ENCODE measurements around the gene RAMP3.

Gene RAMP3

DNA sequence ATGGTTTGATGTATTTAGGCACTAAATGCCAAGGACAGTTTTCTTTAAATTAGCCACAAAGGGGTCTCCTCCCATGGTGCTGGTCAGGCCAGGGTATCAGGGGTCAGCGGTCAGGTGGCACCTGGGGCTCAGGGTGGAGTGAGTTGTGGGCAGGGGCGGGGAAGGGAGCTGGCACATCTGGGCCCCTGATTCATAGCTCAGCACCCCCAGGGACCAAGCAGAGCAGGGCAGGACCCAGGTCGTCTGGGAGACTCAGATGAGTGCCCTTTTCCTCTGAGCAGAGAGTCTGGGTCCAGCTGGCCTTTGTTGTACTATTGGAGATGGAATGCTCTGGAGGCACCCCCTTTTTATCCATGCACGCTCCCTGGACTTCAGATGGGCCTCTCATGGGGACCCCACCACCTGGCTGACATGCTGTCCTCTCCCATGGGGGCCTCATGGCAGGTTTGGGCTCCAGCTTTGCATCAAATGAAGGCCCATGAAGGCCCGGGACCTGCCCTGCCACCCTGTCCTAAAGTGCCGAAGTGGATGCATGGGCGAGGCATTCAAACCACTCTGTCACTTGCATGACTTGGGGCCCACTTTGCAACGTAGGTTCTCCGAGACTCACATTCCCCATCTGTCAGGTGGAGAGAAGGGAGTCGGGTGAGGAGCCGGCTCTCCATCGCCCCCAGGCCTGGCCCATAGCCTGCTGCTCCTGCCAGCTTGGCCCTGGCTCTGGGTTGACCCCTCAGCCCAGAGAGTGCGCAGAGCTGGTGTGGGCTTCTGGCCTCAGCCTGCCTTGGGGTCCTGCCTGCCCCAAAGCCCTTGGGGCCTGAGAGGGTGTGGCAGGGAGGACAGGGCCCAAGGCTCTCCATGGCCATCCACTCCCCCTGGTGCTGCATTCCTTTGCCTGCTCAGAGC lies 66.4 kb downstream of the RAMP3 start:
- no peak for DNase-seq (ENCODE audit: low spot score)

DNA sequence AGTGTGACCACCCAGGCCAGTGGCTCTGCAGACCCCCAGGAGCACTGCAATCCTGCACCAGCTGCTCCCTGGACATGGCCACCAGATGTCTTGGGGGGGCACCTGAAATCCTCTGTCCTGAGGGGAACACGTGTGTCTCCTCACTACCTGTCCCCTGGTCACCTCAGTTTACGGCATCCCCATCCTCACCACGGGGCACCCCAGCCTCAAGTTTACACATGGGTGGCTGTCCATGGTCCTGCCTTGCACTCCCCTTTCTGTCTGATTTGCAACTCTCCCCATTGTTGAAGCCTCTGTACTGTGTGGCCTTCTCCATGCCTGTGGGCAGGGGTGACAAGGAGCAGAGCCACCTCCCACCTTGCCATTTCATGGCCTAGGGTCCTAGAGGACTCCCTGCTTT lies 67.2 kb downstream of the RAMP3 start:
- DNase-seq (ENCODE audit: low spot score): no peak

DNA sequence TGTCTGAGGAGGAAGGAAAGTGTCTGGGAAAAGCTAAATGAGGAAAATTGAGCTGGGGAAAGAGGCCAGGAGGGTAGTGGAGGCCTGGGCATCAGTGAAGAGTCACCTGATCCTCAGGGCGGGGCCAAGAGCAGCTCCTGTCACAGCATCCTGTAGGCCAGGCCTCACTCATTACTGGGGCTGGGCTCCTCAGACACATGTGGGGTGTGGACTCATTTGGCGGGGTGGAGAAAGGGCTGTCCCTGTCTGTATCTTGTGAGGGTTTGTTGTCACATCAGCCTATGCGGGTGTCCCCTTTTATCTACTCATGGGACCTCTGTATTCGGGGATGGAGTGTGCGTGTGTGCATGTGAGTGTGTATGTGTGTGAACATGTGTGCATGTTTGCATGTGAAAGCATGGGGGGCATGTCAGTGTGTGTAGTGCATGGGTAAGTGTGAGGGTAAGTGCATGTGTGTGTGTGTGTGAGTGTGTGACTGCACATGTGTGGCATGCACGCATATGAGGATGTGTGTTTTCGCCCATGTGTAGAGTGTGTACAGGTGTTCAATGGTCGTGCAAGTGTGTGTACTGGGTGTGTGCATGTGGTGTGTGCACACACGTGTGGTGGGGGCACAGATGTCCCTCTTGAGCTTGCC lies 67.8 kb downstream of the RAMP3 start:
- DNase-seq (ENCODE audit: low spot score): no peak

DNA sequence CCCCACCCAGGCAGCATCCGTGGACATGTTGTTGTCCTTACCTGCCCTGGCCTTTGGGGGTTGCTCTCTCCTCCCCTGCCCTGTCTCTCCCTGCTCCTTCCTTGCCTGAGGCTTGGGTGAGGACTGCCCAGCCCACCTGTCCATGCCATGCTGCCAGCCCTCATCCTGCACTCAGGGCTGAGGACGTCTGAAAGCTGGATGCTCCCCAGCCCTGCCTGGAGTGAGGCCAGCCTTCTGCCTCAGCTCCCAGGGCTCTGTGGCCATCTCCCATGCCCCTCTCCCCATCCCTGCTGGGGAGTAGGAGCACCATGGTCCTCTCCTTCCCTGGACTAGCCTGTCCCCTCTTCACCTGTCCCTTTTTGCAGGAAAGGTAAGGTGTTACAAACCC lies 68.4 kb downstream of the RAMP3 start:
- no peak for DNase-seq (ENCODE audit: low spot score)

DNA sequence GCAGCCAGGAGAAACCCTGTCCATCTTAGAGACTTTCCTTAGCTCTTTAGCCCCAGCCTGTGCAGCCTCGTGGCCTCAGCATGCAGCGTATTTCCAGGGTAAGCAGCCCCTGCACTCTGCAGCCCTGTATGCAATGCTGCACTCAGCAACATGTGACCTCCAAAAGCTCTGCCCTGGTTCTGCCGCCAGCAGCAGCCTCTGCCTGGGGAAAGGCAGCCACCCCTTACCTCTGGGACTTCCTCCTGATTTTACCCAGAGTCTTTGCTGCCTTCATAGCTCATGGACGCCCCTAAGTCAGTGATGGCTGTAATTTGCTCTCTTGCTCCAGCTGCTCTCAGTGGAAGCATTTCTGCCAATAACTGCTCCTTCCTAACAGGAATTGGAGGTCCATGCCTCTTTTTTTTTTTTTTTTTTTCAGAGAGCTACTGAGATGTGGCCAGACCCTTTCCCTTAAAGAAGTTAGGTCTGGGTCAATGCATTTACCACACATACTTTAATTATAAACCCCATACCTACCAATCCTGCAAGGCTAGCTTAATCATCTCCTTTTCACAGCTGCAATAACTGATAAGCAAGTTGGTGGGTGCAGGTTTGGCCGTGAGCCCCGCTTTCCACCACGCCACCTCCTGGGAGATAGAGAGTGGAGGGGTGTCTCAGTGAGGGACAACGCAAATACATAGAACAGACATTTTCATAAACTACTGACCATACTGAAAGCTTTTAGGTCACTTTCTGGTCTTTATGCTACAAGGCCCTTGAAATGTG lies 71.7 kb downstream of the RAMP3 start:
- no peak for DNase-seq (ENCODE audit: low spot score)

DNA sequence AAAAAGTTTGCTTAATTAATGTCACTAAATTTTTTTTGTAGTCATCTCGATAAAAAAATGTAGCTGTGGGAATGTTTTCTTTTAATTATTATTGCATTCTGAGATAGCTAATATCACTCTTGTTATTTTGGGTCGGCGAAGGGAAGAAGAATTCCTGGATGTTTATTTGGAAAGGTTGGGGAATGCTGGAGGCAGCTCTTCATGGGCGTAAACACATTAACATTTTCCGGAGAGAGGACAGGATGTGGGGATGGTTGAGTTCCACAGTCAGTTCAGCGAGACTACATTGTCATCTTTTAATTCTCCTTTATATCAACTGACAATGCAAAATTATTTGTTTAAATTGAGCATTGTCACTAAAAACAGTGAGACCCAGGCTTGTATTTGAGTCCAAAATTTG lies 72.5 kb downstream of the RAMP3 start:
- DNase-seq (ENCODE audit: low spot score): no peak

DNA sequence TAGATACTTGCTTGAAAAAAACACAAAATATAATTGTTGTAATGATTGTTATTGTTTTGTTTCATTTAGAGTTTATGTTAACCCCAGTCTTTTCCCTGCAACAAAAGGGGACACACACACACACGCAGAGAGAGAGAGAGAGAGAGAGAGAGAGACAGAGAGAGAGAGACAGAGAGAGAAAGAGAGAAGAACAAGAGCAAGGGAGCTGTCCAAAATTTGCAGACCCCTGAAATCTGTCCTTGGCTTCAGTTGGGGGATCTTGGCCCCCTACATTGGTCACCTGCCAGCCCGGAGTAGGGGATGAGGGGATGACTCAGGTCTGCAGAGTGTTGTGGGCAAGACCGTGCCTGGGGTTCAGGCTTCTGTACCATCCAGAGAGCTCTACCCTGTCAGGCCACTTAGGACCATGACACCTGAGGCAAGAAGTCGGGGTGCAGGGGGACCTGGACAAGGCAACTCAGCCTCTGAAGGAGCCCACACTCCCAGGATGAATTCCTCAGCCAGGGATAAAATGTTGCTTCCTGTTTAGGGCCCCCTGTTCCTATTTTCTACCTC lies 73.1 kb downstream of the RAMP3 start:
- DNase-seq (ENCODE audit: low spot score): no peak

DNA sequence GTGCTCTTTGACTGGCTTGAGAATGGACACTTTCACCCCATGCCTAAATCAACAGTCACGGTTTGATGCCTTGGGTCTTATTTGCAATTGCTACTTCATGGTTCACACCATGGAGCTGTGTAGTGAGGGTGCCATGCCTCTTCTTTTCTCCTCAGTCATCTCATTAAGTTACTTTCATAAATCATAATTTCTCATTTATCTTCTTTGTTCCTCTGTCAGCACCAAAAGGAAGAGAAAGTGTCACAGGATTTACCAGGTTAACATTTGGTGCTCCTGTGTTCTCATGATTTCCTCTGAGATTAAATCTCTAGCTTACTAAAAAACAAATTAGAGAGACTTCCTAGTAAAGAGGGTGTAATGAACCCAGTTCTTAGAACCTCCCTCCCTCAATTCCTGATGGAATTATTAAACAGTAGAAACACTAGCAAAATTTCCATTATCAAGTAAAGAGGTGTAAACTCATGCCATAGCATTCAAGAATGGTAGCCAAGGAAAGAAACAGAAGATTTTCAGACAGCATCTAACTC lies 75.7 kb downstream of the RAMP3 start:
- DNase-seq (ENCODE audit: low spot score): no peak

Data from D341Med (cell line).